Astrocyte of the spinal cord (primary cell): ENCODE data around the gene DENND5B.
"Not testable (repeated sequence)": the region's sequence is repeated elsewhere in the genome, so short reads cannot be mapped to it uniquely, and the experiment has no call there.

Source experiments
- DNase-seq: peaks from one replicate; pipeline ENCODE4 v3.0.0; 2011; ENCODE audit warnings: low read depth, low spot score
- H3K4me3 ChIP-seq: 2 replicates; pipeline ENCODE4 v1.5.1; 2011; ENCODE audit warnings: low read depth, mild to moderate bottlenecking, low read length, moderate library complexity
- in situ Hi-C: cut with HindIII; loops from 2 replicates; pipeline ENCODE4 v1.10.0; 2017; ENCODE audit warnings: low sequenced_read_pairs
- TF ChIP-seq, protein P1 (sequence below): IDR thresholded peaks from 2 replicates; pipeline ENCODE4 v1.5.1; 2012; ENCODE audit warnings: low read depth, mild to moderate bottlenecking, low read length, inconsistent platforms

The DENND5B gene

DNA sequence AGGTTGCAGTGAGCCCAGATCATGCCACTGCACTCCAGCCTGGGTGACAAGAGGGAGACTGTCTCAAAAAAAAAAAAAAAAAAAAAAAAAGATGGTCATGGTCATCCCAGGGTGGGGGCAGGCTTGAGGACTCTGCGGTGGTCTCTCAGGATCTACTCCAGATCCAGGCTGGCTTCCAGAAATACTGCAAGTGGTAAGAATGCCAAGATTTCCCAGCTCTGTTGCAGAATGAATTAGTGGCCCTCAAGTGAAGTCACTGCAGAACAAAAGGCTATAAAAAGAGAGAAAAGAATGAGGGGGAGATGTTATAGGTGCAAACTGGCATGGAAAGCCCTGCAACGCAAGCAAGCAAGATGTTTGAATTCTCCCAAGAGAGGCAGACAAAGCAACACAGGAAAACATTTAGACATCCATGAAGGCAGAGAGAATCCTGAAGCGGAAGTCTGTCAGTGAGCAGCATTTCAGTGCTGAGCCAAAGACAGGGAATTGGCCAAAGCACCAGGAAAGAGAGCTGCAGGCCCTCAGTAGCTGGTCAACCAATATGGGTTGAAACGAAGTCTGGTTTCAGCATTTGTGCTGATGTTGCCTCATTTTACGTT is 36.6 kb upstream of the DENND5B start:
- DNase-seq, result no peak
- in situ Hi-C loops, result no loop called here
- no peak overlapping the region for H3K4me3 ChIP-seq
- TF ChIP-seq, protein P1, sequence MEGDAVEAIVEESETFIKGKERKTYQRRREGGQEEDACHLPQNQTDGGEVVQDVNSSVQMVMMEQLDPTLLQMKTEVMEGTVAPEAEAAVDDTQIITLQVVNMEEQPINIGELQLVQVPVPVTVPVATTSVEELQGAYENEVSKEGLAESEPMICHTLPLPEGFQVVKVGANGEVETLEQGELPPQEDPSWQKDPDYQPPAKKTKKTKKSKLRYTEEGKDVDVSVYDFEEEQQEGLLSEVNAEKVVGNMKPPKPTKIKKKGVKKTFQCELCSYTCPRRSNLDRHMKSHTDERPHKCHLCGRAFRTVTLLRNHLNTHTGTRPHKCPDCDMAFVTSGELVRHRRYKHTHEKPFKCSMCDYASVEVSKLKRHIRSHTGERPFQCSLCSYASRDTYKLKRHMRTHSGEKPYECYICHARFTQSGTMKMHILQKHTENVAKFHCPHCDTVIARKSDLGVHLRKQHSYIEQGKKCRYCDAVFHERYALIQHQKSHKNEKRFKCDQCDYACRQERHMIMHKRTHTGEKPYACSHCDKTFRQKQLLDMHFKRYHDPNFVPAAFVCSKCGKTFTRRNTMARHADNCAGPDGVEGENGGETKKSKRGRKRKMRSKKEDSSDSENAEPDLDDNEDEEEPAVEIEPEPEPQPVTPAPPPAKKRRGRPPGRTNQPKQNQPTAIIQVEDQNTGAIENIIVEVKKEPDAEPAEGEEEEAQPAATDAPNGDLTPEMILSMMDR, result no peak

DNA sequence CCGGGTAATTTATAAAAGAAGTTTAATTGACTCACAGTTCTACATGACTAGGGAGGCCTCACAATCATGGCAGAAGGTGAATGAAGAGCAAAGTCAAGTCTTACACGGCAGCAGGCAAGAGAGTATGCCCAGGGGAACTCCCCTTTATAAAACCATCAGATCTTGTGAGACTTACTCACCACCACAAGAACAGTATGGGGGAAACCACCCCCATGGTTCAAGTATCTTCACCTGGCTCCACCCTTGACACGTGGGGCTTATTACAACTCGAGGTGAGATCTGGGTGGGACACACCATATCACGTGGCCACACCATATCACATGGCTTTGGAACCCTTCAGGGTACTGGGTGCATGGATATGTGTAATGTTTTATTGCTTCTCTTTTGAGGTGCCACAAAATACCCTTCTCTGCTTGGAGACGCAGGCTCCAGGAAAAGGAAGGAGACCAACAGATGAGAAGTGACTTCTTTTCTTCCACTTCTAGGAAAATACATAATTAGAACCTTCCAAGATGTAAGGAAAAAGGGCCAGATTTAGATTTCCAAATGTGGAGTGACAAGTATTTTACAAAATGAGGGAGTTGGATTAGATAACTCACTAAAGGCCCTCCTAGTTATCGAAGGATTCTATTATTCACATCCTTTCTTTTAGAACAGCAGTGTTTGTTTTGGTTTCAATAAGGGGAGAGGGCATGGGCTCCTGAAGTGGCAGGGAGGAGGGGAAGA is 35.5 kb upstream of the DENND5B start:
- DNase-seq, result no peak
- TF ChIP-seq, protein P1, result no peak
- in situ Hi-C loops, result no loop called here
- H3K4me3 ChIP-seq, result no peak overlapping the region

DNA sequence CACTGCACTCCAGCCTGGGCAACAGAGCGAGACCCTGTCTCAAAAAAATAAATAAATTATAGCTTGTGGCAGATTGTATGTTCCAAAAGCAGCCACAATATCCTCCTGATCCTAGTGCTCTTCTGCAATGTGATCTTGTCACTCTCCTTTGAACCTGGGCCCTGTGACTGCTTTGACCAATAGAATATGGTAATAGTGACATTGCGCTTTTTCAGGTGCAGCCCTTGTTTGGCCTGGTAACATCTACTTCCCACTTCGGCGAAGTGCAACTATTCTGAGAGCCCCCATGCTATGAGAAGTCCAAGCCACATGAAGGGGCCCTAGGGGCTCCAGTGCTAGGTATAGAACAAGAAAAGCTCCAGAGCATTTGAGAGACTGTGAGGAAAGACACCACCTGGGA is 31.1 kb upstream of the DENND5B start:
- H3K4me3 ChIP-seq, result no peak overlapping the region
- TF ChIP-seq, protein P1, result no peak
- in situ Hi-C loops, result no loop called here
- DNase-seq, result no peak

DNA sequence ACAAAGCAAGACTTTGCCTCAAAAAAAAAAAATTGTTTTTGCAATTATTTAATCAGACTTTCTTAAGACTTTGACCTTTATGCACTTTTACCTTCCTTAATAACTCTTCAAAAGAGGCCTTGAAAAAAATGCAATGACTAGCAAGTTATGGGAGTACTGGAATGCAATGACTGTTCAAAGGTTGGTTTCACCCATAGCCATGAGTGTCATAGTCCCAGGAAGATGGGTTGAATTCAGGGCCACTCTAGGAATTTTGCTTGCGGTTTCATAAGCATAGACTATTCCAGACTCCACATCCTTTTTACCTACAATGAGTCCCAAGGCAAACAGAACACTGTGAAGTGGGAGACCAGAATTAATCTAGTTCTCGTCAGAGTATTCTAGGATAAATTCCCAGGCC is 29.4 kb upstream of the DENND5B start:
- in situ Hi-C loops, result no loop called here
- TF ChIP-seq, protein P1, result no peak
- H3K4me3 ChIP-seq, result no peak overlapping the region
- no peak for DNase-seq

DNA sequence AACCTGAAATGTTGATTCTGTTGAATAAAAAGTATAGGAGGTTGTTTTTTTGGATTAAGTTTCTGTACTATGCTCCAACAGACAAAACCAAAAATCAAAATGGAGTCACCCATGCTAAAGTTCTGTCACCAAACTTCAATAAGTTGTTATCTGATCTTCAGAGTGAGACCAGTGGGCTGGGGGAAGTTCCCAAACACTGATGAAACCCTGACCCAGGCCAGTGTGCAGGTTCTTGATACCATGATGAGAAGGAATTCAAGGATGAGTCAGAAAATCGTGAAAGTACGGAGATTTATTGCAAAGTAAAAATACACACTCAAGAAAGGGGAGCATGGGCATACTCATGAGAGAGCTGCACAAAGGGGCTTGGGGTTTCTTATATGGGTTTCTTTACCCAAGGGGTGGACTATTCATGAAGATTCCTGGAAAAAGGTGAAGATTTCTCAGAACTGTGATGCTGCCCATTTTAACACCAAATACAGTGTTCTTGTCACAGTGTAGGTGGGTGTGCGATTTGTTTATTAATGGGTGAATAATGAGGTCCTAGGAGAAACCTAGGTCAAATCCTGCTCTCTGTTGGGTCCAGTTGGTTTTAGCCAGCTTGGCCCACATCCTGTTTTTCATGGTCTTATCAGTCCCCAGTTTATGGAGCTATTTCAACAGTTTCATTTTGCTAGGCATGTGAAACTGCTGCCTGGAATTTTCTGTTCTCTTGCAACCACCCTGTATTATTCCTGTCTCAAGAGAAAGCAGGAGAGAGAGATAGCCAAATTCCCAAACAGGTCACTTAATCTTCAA is 27.5 kb upstream of the DENND5B start:
- H3K4me3 ChIP-seq, result no peak overlapping the region
- in situ Hi-C loops, result no loop called here
- no peak for DNase-seq
- TF ChIP-seq, protein P1, result no peak

DNA sequence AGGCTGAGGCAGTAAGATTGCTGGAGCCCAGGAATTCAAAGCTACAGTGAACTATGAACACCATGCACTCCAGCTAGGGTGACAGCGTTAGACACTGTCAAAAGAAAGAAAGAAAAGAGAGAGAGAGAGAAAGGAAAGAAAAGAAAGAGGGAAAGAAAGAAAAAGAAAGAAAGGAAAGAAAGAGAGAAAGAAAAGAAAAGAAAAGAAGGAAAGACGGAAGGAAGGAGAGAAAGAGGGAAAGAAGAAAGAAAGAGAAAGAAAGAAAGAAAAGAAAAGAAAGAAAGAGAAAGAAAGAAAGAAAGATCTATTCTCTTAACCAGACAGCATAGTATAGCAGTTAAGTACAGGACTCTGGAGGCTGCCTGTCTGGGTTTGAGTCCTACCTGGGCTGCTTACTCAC is 21.9 kb upstream of the DENND5B start:
- DNase-seq, result no peak
- TF ChIP-seq, protein P1, result no peak
- in situ Hi-C loops, result no loop called here
- no peak overlapping the region for H3K4me3 ChIP-seq

DNA sequence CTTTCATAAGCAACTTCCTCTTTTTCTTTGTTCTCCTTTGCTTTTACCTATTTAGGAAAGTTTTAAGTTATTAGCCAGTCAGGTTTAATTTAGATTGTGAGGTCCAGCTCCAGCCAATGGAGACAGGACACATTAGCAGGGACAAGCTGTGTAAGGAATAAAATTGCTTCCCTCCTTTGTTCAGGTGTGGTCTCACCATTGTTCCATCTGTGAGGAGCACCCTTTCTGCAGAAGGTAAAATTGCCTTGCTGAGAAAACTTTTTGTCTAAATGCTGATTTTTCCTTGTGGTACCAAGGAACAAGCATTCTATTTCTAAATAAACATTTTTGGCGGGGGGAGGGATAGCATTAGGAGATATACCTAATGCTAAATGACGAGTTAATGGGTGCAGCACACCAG is 17.4 kb upstream of the DENND5B start:
- DNase-seq, in situ Hi-C loops, H3K4me3 ChIP-seq: not testable (repeated sequence)
